Measurements from ENCODE around the gene DLGAP4.

The DLGAP4 gene

GRCh38 chr20:36334281-36335205, 28.4 kb downstream of the DLGAP4 start:
- H3K27me3 ChIP-seq: peaks cover 0 to 77% of the 10 kb centered on the region in 2 donors
- no peaks in the 10 kb centered on the region for H3K36me3 ChIP-seq
- no peaks in the 10 kb centered on the region for H3K9me3 ChIP-seq
- TF ChIP-seq CTCF (IDR thresholded peaks at IDR 0.05): no peak
- intact Hi-C loops (cut with DNase I; ENCODE audit: low total_unique reads): no loop called here
- H3K4me3 ChIP-seq: no peak overlapping the region
- DNase-seq: no peak
- H3K4me1 ChIP-seq: no peaks in the 10 kb centered on the region
- H3K27ac ChIP-seq: no peak overlapping the region

- Histone ChIP-seq H3K9me3 (no peaks in the 10 kb centered on the region), H3K27me3 (peaks cover 0 to 85% of the 10 kb centered on the region in 2 donors), H3K36me3 (no peaks in the 10 kb centered on the region), H3K27ac (no peak overlapping the region), H3K4me3 (no peak overlapping the region), H3K4me1 (no peaks in the 10 kb centered on the region)
- intact Hi-C loops (cut with DNase I; ENCODE audit: low total_unique reads): no loop called here
- no peak for DNase-seq
- no peak for TF ChIP-seq CTCF (IDR thresholded peaks at IDR 0.05)
These were observed 29.2 kb downstream of the DLGAP4 start for GRCh38 chr20:36335206-36335870.

- Histone ChIP-seq H3K27ac (no peak overlapping the region), H3K36me3 (no peaks in the 10 kb centered on the region), H3K4me3 (no peak overlapping the region), H3K4me1 (no peaks in the 10 kb centered on the region), H3K27me3 (peaks cover 0 to 90% of the 10 kb centered on the region in 2 donors), H3K9me3 (no peaks in the 10 kb centered on the region)
- no peak for TF ChIP-seq CTCF (IDR thresholded peaks at IDR 0.05)
- DNase-seq: no peak
- intact Hi-C loops (cut with DNase I; ENCODE audit: low total_unique reads): no loop called here
These were observed 30.1 kb downstream of the DLGAP4 start for GRCh38 chr20:36336204-36336603.

- intact Hi-C loops (cut with DNase I; ENCODE audit: low total_unique reads): no loop called here
- H3K36me3 ChIP-seq: no peaks in the 10 kb centered on the region
- H3K4me3 ChIP-seq: no peak overlapping the region
- peaks cover 0 to 92% of the 10 kb centered on the region in 2 donors for H3K27me3 ChIP-seq
- H3K4me1 ChIP-seq: no peaks in the 10 kb centered on the region
- DNase-seq: no peak
- no peaks in the 10 kb centered on the region for H3K9me3 ChIP-seq
- H3K27ac ChIP-seq: no peak overlapping the region
- no peak for TF ChIP-seq CTCF (IDR thresholded peaks at IDR 0.05)
These were observed 31.0 kb downstream of the DLGAP4 start for GRCh38 chr20:36336954-36337704.

DNA sequence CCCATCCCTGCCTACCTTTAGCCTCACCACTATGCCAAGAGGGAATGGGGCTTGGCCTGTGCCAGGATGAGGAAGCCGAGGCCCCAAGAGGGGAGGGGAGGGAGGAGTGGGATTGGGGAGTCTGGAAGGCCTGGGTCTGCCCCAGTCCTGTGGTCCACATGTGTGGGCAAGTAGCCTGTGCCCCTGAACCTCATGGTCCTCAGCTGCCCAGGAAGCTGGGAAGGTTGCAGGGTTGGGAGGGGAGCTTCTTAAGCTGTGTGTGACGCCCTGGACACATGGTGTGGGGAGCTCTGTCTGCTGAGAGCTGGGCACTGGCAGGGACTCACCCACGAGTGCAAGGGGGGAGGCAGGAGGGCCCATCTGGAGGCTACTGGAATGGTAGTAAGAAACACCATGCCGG, 31.7 kb downstream of the DLGAP4 start:
- H3K4me1 ChIP-seq: no peaks in the 10 kb centered on the region
- no peak overlapping the region for H3K4me3 ChIP-seq
- H3K27me3 ChIP-seq: peaks cover 0 to 90% of the 10 kb centered on the region in 2 donors
- no peak for DNase-seq
- TF ChIP-seq CTCF (IDR thresholded peaks at IDR 0.05): no peak
- no peaks in the 10 kb centered on the region for H3K9me3 ChIP-seq
- intact Hi-C loops (cut with DNase I; ENCODE audit: low total_unique reads): no loop called here
- no peak overlapping the region for H3K27ac ChIP-seq
- no peaks in the 10 kb centered on the region for H3K36me3 ChIP-seq

Data from tibial artery (tissue), 4 donors.